ENCODE data around the gene TBX5. TPM values are rescaled to one million over a fixed set of nuclear protein-coding genes. Genes with fewer than 3 reads are reported as not detected.

The TBX5 gene
- total and polyA plus RNA-seq, 2 of the 4 experiments (the other 2 are of a cell fraction): 13.3 to 14.7 TPM

DNA sequence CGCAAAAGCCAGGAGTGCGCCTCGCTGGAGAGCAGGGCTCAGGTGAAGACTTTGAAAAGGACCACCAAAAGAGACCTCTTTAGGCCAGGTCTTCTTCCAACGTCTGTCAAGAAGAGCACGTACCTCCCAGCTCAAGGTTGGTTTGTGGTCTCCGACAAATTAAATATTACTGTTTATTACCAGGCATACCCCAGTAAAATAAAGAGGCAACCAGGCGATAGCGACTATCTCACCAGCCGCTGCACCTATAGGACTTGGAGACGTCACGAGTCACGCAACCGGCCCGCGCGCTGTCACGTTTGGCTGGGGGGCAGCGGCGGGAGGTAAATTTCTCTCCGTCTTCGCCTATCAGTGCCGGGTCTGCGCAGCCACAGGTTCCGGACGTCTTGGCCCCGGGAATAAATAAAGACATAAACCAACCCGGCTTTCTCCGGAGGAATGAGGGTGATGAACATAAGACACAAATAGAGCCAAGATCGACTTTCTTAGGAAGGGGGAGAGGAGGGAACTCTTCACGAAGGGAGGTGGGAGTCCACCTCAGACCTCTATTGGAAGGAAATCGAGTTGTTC lies 2.0 kb upstream of the TBX5 start:
- H3K4ac ChIP-seq (ENCODE audit: low read depth, low read length): peak overlapping the region; percentile 97
- peaks cover 5% of the 10 kb centered on the region; the same call in 1 of the 2 replicates for H3K36me3 ChIP-seq (ENCODE audit: control insufficient read depth, insufficient read depth, low read length)
- peak overlapping the region; percentile 88 for H2BK120ac ChIP-seq (ENCODE audit: low read depth, low read length)
- peak overlapping the region; percentile 16 for H4K5ac ChIP-seq (ENCODE audit: low read depth, low read length)
- intact Hi-C loops (cut with micrococcal nuclease) (loop anchor here (1.0 kb wide), 1 partner anchor 96 kb away; no protein-coding TSS in a partner anchor), dilution Hi-C loops (cut with HindIII; ENCODE audit: low sequenced_read_pairs, unreplicated experiment) (no loop called here), in situ Hi-C loops (cut with MboI; ENCODE audit: low sequenced_read_pairs) (loop anchor here (25.0 kb wide), 2 partner anchors 929 to 1221 kb away; partner anchors contain the start of genes DDX54 and RITA1)
- no peaks in the 10 kb centered on the region for H3K9me3 ChIP-seq (ENCODE audit: control insufficient read depth, insufficient read depth, low read length)
- DNase-seq (peak; percentile 88), ATAC-seq (ENCODE audit: low read depth) (peak; percentile 38)
- H3K18ac ChIP-seq (ENCODE audit: low read depth, low read length): peak overlapping the region; percentile 66
- WGBS, 2 experiments (ENCODE audit: extremely low coverage in 2 of 2, insufficient read length in 1 of 2): no CpG with 5 or more reads among the region's 31 CpGs
- H3K79me1 ChIP-seq (ENCODE audit: low read depth in 1 of 2, low read length in 2 of 2): peaks cover 0 to 13% of the 10 kb centered on the region in 2 experiments; a peak in 2 of 4 replicates
- peak overlapping the region; percentile 99 for H3K56ac ChIP-seq (ENCODE audit: extremely low read depth, insufficient read depth, low read length)
- H3K23ac ChIP-seq (ENCODE audit: low read depth, low read length): peak overlapping the region; percentile 99
- H3K9ac ChIP-seq (ENCODE audit: low read depth, low read length): peak overlapping the region; percentile 99
- H2BK20ac ChIP-seq (ENCODE audit: low read depth, low read length): peak overlapping the region; percentile 67
- peak overlapping the region; percentile 100 for H3K27ac ChIP-seq (ENCODE audit: insufficient read depth, low read length)
- H3K4me1 ChIP-seq (ENCODE audit: control insufficient read depth, insufficient read depth, low read length): peaks cover 11% of the 10 kb centered on the region
- no TSS peak for BruUV-seq (replicated peaks)
- CTCF ChIA-PET: no interaction called here
- peak overlapping the region; percentile 97 for H3K4me3 ChIP-seq (ENCODE audit: insufficient read depth, low read depth, low read length)
- H2BK5ac ChIP-seq (ENCODE audit: low read depth, low read length, poor library complexity, severe bottlenecking): peak overlapping the region; percentile 95
- H2AK9ac ChIP-seq (replicated peaks; ENCODE audit: low read depth, low read length, poor library complexity): peak overlapping the region; percentile 21
- peak overlapping the region; percentile 64 for H2AK5ac ChIP-seq (ENCODE audit: low read depth, low read length)
- peaks cover 3% of the 10 kb centered on the region; the same call in 1 of the 2 replicates for H4K20me1 ChIP-seq (ENCODE audit: insufficient read depth, low read length)
- peak overlapping the region; percentile 69 to 90; a peak in 2 of 4 replicates for H4K8ac ChIP-seq (ENCODE audit: low read depth in 2 of 2, low read length in 2 of 2)
- peak overlapping the region; percentile 90 for H4K91ac ChIP-seq (ENCODE audit: insufficient read depth, low read depth, low read length)
- peak overlapping the region; percentile 31; the same call in 2 of the 3 replicates for H2BK15ac ChIP-seq (ENCODE audit: low read depth, low read length)
- POLR2A ChIA-PET (ENCODE audit: unreplicated experiment): interaction anchor here (0.6 kb wide), 1 partner anchor 67 kb away, joined by 3 read pairs; no protein-coding TSS in a partner anchor
- H3K9me1 ChIP-seq (ENCODE audit: insufficient read depth, low read length): no peaks in the 10 kb centered on the region
- peak overlapping the region; percentile 76 for H2AFZ ChIP-seq (replicated peaks; ENCODE audit: low read length, poor library complexity)
- H3K4me2 ChIP-seq (ENCODE audit: low read depth, low read length): peak overlapping the region; percentile 72
- H3K27me3 ChIP-seq (ENCODE audit: control insufficient read depth, insufficient read depth, low read length): no peaks in the 10 kb centered on the region
- H3K14ac ChIP-seq (replicated peaks; ENCODE audit: low read depth, low read length): peak overlapping the region; percentile 83
- TF ChIP-seq RAD21 (IDR thresholded peaks at IDR 0.05; ENCODE audit: low read length): no peak
- peak; percentile 36; the same call in 1 of the 2 replicates for TF ChIP-seq CHD1 (IDR thresholded peaks at IDR 0.05; ENCODE audit: low read depth, low read length)
- peak; percentile 98 for TF ChIP-seq BHLHE40 (IDR thresholded peaks at IDR 0.05; ENCODE audit: low read depth, low read length)
- TF ChIP-seq, protein P1, sequence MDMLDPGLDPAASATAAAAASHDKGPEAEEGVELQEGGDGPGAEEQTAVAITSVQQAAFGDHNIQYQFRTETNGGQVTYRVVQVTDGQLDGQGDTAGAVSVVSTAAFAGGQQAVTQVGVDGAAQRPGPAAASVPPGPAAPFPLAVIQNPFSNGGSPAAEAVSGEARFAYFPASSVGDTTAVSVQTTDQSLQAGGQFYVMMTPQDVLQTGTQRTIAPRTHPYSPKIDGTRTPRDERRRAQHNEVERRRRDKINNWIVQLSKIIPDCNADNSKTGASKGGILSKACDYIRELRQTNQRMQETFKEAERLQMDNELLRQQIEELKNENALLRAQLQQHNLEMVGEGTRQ (IDR thresholded peaks at IDR 0.05; ENCODE audit: low read depth, low read length): peak; percentile 62
- no peak for TF ChIP-seq RFX5 (IDR thresholded peaks at IDR 0.05; ENCODE audit: low read depth, low read length)
- no peak for TF ChIP-seq CEBPB (IDR thresholded peaks at IDR 0.05; ENCODE audit: low read depth, low read length)
- peak; percentile 81 for TF ChIP-seq POLR2A (IDR thresholded peaks at IDR 0.05; ENCODE audit: low read depth, low read length)
- TF ChIP-seq, protein P2, sequence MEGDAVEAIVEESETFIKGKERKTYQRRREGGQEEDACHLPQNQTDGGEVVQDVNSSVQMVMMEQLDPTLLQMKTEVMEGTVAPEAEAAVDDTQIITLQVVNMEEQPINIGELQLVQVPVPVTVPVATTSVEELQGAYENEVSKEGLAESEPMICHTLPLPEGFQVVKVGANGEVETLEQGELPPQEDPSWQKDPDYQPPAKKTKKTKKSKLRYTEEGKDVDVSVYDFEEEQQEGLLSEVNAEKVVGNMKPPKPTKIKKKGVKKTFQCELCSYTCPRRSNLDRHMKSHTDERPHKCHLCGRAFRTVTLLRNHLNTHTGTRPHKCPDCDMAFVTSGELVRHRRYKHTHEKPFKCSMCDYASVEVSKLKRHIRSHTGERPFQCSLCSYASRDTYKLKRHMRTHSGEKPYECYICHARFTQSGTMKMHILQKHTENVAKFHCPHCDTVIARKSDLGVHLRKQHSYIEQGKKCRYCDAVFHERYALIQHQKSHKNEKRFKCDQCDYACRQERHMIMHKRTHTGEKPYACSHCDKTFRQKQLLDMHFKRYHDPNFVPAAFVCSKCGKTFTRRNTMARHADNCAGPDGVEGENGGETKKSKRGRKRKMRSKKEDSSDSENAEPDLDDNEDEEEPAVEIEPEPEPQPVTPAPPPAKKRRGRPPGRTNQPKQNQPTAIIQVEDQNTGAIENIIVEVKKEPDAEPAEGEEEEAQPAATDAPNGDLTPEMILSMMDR (conservative IDR thresholded peaks at IDR 0.05; ENCODE audit: low read depth, low read length): no peak
- no peak for TF ChIP-seq RCOR1 (IDR thresholded peaks at IDR 0.05; ENCODE audit: insufficient replicate concordance, low read length)
- peak; percentile 26; the same call in 1 of the 2 replicates for TF ChIP-seq MXI1 (IDR thresholded peaks at IDR 0.05; ENCODE audit: borderline replicate concordance, low read depth, low read length)
- 0 out of 2 replicates have a peak, but pooled peaks have one; percentile 7 for TF ChIP-seq FOS (IDR thresholded peaks at IDR 0.05; ENCODE audit: low read depth, low read length)
- TF ChIP-seq NFE2L2 (IDR thresholded peaks at IDR 0.05; ENCODE audit: low read depth, low read length): no peak
- no peak for TF ChIP-seq SMC3 (IDR thresholded peaks at IDR 0.05; ENCODE audit: low read depth, low read length)
- TF ChIP-seq MAZ (IDR thresholded peaks at IDR 0.05; ENCODE audit: borderline replicate concordance, low read depth, low read length): peak; percentile 61; the same call in 1 of the 2 replicates
